Mesenteric fat pad (tissue), 1 donor: ENCODE measurements around the gene CALHM6. TPM values are rescaled to one million over a fixed set of nuclear protein-coding genes. Genes with fewer than 3 reads are reported as not detected.
"Not testable (repeated sequence)": the region's sequence is repeated elsewhere in the genome, so short reads cannot be mapped to it uniquely, and the experiment has no call there.

Source experiments
- DNase-seq: peaks from one replicate; pipeline ENCODE4 v3.0.0-alpha.2; 2020; ENCODE audit warnings: low spot score
- total RNA-seq: library from RNA; stranded (reverse); fragmentation: NEBNext Ultra II Directional; extraction: Animal tissue kit (Norgen Biotek cat#: 25700); gene quantifications from one replicate; pipeline ENCODE4 v1.2.1, GENCODE V29; 2021
- donor health status: DM: yes; HTN: yes; CAD: no.

CALHM6 gene
- total RNA-seq, 1 donor from 2014 or later, result 0.77 TPM

DNA sequence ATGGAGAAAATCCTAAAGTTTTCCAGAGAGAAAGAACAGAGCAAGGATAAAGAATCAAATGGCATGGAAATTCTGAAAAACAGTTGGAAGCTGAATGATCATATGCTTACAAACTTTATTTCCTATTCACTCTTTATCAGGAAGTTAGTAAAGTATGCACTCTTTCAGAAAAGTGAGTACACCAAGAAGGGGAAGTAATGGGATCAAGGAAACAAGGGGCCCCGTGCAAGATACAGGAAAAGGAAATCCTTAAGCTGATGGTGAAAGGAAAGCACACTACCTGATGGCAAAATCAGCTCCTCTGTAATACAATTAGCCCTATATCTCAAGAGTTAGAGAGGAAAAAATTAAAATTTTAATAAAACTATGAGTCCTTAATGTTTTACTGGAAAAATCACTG lies 14.0 kb downstream of the CALHM6 start:
- DNase-seq, result no peak

DNA sequence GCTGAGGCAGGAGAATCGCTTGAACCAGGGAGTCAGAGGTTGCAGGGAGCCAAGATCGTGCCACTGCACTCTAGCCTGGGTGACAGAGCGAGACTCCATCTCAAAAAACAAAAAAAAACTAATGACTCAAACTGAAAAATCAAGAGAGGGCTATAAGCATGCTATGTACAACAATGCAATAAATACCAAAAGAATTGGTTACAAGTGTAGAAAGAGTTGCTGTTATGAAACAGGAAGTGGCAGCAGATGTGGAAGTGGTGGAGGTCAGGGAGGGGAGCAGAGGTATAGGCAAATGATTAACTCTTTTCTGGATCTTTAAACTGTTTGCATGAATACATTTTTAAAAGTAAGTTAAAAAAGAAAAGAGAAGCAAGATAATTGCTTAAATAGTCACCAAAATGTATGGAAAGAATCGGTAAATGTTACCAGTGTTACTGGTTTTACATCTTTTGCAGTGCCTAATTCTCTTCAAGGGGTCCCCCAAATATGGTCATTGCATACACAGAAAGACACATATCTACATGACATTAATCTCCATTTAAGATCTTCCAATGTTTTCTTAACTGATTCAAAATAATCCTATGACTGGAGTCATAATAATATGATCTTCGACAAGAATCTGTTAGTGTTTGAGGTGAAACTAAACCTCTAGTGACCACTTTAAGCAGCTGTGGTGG lies 15.0 kb downstream of the CALHM6 start:
- DNase-seq, result no peak

DNA sequence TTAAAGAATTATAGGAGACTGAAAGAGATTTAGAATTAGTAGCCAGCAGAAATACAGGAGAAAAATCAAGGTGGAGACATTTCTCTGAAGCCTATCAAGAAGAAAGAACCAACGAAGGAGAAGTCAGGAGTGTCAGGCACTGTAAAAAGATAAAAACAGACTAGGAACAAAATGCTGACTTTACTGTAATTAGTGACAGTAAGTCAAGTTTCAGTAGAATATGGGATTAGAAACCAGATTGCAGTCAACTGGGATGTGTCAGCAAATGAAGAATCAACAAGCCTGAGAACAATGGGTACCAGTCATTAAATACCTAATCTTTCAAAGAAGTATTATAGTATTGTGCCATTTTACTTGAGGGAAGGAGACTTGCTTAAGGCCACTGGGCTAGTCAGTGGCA lies 21.6 kb downstream of the CALHM6 start:
- no peak for DNase-seq

DNA sequence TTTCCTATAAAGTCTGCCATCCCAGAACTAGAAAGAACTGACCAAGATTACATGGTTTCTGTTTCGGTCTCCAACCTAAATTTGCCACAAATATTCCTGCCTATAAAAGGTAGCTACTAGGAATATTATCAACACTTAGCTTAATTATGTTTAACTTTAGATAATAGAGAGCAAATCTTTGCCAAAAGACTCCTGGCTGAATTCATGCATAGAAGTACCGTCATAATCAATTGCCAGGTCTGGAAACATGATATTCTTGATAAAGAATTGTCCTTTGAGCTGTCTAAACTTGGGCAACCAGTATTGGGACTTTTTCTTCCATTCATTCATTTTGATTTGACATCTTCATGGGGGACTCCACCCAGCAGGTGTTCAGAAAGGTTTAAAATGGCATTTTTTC lies 22.4 kb downstream of the CALHM6 start:
- no peak for DNase-seq

DNA sequence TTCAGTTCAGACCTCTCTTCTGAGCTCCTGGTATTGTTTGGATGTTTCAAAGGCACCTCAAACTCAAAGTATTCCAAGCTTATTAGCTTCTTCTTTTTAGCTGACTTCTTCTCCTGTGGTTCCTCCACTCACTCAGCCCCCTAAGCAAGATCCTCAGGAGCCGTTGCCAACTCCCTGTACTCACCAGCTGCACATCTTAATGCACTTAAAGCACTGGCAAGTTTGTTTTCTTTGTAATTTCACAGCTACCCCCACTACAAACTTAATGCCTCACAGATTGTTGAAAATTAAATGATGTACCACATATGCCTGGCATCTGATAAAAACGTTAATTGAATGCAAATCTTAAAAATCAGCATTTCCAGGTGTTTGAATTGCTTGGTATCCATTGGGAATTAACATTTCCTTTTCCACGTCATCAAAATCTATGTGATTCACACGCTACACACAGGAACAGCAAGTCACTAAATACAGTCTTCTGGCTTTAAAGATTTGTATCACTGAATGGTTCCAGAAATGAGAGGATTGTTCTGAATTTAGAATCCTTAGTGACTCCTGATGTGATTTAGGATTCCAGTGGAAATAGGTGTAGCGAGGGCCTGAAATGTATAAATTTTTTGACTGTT lies 24.5 kb downstream of the CALHM6 start:
- DNase-seq, result no peak

DNA sequence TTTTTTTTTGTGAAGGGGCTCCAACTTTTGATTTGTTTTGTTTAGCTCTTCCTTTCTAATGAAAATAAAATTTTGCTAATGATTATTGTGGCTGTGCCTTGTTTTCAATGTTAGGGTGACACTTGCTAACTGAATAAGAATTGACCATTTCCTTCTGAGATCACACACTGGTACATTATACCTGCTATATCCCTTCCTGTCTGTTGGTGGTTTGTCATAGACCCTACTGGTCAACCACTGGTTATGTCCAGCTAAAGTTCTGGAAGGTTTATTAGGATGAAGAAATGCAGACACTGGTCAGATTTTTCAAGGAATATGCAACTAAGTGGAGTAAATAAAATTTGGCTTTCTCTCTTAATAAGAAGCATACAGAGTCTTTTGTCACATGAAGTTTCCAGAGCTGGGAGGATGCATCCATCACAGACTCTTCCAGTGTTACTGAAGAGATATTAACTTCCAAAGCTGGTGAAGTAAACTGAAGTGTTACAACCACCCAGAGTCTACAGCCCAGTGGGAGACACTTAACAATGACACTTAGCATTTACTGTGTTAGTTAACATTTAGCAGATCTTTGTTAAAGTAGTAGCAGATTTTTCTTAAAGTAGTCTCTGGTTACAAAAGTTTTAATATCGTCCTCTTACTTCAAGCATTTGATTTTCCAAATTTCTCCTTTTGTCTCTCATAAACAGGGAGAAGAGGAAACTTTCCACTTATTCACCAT lies 30.6 kb downstream of the CALHM6 start:
- DNase-seq, result no peak

DNA sequence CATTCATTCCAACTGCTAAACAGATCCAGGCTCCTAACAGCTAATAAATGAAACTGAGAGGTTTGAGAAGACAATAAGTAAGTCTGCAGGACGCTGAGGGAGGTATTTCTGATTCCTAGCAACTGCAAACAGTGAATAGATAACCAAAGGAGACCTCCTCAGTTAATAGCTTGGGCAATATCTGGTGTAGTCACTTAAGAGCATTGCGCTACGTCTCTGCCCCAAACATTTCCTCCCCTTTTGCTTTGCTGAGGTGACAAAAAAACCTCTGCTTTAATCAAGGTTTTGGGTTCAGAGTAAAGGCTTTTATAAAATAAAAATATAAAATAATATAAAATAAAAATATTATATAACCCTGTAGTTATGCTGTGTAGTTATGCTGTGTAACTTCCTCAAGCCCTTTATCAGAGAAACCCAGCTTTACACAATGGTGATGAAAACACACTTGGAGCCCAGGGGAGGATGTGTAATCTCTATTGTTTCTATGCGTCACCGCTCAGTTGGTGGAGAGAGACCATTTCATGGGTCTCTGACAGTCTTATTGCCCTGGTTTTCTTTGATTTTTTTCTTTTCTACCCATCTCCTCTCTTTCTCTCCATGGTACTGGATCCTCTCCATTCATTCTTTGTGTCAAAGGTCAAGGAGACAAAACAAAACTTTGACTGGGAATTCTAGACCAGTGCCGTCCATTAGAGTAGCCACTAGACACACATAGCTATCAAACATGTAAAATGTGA lies 31.3 kb downstream of the CALHM6 start:
- DNase-seq, result no peak

DNA sequence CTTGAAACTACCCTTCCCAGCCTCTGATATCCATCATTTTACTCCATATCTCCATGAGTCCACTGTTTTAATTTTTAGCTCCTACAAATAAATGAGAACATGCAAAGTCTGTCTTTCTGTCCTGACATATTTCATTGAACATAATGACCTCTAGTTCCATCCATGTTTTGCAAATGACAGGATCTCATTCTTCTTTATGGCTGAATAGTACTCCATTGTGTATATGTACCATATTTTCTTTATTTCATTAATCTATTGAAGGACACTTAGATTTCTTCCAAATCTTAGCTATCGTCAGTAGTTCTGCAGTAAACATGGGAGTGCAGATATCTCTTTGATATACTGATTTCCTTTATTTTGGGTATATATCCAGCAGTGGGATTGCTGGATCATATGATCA lies 34.0 kb downstream of the CALHM6 start:
- not testable (repeated sequence) for DNase-seq

DNA sequence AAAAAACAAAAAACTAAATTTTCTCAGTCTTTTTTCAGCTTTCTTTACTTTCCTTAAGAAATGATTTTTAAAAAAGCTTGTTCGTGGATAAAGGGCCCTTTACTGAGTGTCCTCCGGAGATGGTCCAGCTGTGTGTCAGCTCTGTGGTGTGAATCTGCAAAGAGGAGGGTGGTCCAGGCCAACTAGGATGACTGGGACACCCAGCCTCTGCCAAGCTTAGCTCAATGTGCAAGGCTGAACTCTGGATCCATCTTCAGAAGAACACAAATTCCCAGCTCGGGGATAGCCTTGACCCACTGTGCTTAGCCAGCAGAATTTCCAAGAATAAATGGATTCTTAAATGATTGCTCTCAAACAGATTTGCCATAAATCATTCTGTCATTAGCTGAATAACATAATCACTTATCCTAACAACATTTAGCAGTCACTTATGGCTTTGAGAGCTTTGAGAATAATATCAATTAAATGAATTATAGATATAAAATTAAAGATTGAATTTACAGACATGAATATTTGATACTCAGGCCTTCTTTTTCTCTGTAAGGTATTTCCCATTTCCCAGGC lies 36.0 kb downstream of the CALHM6 start:
- no peak for DNase-seq

DNA sequence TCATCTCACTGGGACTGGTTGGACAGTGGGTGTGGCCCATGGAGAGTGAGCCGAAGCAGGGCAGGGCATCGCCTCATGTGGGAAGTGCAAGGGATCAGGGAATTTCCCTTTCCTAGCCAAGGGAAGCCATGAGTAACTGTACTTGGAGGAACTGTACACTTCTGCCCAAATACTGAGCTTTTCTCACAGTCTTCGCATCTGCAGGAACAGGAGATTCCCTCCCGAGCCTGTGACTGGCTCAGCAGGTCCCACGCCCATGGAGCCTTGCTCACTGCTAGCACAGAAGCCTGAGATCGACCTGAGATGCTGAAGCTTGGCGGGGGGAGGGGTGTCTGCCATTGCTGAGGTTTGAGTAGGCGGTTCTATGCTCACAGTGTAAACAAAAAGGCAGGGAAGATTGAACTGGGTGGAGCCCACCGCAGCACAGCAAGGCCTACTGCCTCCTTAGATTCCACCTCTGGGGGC lies 39.8 kb downstream of the CALHM6 start:
- no peak for DNase-seq

DNA sequence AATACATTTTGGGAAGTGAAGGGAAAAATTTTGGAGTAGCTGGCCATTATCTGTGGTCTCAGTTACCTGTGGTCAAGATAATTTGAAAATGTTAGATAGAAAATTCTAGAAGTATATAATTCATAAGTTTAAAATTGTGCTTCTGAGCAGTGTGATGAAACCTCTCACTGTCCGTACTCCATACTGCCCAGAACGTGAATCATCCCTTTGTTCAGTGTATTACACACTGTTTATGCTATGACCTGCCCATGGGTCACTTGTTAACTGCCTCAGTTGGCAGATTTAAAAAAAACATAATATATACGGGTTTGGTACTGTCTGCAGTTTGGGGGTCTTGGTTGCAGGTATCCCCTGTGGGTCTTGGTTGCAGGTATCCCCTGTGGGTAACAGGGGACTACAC lies 46.1 kb downstream of the CALHM6 start:
- no peak for DNase-seq

DNA sequence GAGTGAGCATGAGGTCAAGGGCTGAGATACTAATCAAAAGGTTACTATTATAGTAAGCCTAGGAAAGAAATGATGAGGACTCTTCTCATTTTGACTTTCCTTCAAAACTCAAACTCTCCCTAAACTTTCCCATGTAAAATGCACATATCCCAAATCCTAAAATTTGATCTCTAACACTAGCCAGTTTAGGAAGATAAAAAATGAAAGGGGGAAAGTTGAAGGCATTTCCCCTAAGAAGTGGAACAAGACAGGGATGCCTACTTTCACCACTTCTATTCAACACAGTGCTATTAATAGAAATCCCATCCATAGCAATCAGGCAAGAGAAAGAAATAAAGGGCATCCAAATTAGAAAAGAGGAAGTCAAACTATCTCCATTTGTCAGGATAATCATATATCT lies 47.4 kb downstream of the CALHM6 start:
- no peak for DNase-seq

DNA sequence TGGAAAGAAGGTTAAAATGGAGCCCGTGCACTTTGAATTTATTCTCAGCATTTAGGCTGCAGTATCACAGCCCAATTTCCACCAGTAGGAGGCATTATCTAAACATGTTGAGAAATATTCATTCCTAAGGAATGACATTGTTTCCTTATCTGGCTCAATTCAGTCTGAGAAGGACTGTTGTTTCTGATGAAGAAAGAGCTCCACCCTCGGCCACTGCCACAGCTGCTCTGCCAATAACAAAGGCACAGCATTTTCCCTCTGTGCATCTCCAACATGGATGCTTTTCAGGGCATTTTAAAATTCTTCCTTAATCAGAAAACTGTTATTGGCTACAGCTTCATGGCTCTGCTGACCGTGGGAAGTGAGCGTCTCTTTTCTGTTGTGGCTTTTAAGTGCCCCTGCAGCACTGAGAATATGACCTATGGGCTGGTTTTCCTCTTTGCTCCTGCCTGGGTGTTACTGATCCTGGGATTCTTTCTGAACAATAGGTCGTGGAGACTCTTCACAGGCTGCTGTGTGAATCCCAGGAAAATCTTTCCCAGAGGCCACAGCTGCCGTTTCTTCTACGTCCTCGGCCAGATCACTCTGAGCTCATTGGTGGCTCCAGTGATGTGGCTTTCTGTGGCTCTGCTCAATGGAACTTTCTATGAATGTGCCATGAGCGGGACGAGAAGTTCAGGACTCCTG lies 50.4 kb downstream of the CALHM6 start, which contains the start of gene CALHM5:
TSS of gene CALHM5 (plus strand) at position 216 of the 687 bp plus-strand sequence. CDS start at position 274, 58 bp downstream.
- DNase-seq, result no peak

DNA sequence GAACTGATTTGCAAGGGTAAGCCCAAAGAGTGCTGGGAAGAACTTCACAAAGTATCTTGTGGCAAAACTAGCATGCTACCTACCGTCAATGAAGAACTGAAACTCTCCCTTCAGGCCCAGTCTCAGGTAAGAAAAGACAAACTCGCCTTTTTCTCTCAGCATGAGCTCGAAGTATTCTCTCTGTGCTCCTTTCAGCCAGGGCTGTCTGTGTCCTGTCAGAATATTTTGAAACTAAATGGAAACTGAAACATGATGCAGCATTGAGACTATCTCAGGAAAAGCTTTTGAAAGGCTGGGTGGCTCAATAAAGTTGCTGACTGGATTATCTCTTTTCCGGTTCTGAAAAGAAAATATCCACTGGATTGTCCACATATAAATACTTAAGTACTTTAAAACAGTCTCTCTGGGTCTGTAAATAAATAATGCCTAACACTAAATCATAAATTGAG lies 51.0 kb downstream of the CALHM6 start:
- DNase-seq, result no peak

DNA sequence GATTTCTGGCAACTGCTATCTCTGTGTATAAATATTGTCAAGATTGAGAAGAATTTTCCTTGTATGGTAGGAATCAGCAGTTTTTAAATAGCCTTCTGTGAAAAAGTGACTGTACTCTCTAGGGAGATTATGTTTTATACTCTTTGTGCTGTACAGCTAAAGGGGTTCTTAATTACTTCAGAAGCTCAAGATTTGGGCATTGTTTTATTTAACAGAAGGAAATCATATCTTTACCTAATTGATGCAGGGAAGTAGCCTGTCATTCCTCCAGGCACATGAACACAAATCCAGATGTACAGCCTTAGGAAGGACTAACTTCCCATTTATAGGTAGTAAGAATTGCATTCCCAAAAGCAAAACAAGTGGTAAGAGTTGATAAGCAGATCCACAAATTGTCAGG lies 51.6 kb downstream of the CALHM6 start:
- no peak for DNase-seq

Other genes with a start within 250 kb of the CALHM6 start
- 8.5 TPM for gene TSPYL4, start 207.3 kb upstream of the CALHM6 start, total RNA-seq
- gene TSPYL1, start 181.4 kb upstream of the CALHM6 start, total RNA-seq, result 78.2 TPM
- gene DSE, start 90.4 kb upstream of the CALHM6 start, total RNA-seq, result 116 TPM
- 2.8 TPM for gene CALHM5, start 50.3 kb downstream of the CALHM6 start, total RNA-seq
- not detected for gene TRAPPC3L, start 84.3 kb downstream of the CALHM6 start, total RNA-seq
- not detected for gene CALHM4, start 92.4 kb downstream of the CALHM6 start, total RNA-seq
- gene RWDD1, start 110.1 kb downstream of the CALHM6 start, total RNA-seq, result 49.7 TPM
- gene RSPH4A, start 155.1 kb downstream of the CALHM6 start, total RNA-seq, result 0.58 TPM
- gene ZUP1, start 207.4 kb downstream of the CALHM6 start, total RNA-seq, result 9.2 TPM
- 13.5 TPM for gene KPNA5, start 219.8 kb downstream of the CALHM6 start, total RNA-seq